ENCODE results near the gene TLE1.

- no peak for TF ChIP-seq POLR2AphosphoS5 (IDR thresholded peaks at IDR 0.05; ENCODE audit: low read depth, low read length)
- no peak for TF ChIP-seq REST (IDR thresholded peaks at IDR 0.05; ENCODE audit: insufficient read depth in 1 of 2, low read depth in 2 of 2, low read length in 2 of 2)
Measured at GRCh38 chr9:81599837-81600236, 89.5 kb downstream of the TLE1 start.

Data from PFSK-1 (cell line).